Activated T-cell treated with anti-CD3 and anti-CD28 coated beads, Interleukin-2, amount 50 U/mL, for 4 hours (primary cell): Measurements from ENCODE around the gene IARS2. TPM values are rescaled to one million over a fixed set of nuclear protein-coding genes. Genes with fewer than 3 reads are reported as not detected.
"Not testable (repeated sequence)": the region's sequence is repeated elsewhere in the genome, so short reads cannot be mapped to it uniquely, and the experiment has no call there.

Experiments used
- ATAC-seq, 2 donors: fragments of 200-7000 bp; cut with Tn5 transposase; one replicate each; pipeline ENCODE4 v1.10.0; 2021
- DNase-seq: peaks from one replicate; pipeline ENCODE4 v3.0.0-alpha.2; 2020
- H3K27me3 Mint-ChIP-seq: one replicate; pipeline ENCODE4 v1.8.0; 2021; ENCODE audit warnings: low read depth, mixed read lengths
- H3K36me3 Mint-ChIP-seq: one replicate; pipeline ENCODE4 v1.8.0; 2022; ENCODE audit warnings: mixed read lengths; ENCODE audit not compliant: insufficient read depth
- H3K4me1 Mint-ChIP-seq: one replicate; pipeline ENCODE4 v1.8.0; 2021; ENCODE audit warnings: low read depth, mixed read lengths
- H3K4me3 Mint-ChIP-seq: one replicate; pipeline ENCODE4 v1.8.0; 2021; ENCODE audit warnings: mild to moderate bottlenecking, moderate library complexity, mixed read lengths
- H3K9me3 Mint-ChIP-seq: one replicate; pipeline ENCODE4 v1.8.0; 2021; ENCODE audit warnings: mixed read lengths
- total RNA-seq, 3 donors: library from RNA; stranded (reverse); gene quantifications; one replicate each; pipeline ENCODE4 v1.2.1, GENCODE V29; 2021

The IARS2 gene
- total RNA-seq, 3 donors from 2014 or later = 60.6 to 65.7 (median 63.0) TPM

GRCh38 chr1:220089650-220090556, 4.0 kb upstream of the IARS2 start, which contains the start of gene BPNT1:
Gene BPNT1, minus strand, starts transcription at chr1:220089788. Its CDS starts 9,942 bp downstream, at chr1:220079846.
- Mint-ChIP-seq H3K27me3 (no peaks in the 10 kb centered on the region), H3K4me1 (peaks cover 27% of the 10 kb centered on the region), H3K9me3 (no peaks in the 10 kb centered on the region), H3K36me3 (no peaks in the 10 kb centered on the region), H3K4me3 (peak within 1 kb of the TSS; percentile 95)
- peak; percentile 69 to 70 for ATAC-seq
- peak; percentile 97 for DNase-seq

GRCh38 chr1:220092694-220093093, 1.2 kb upstream of the IARS2 start:
- ATAC-seq (no peak), DNase-seq (no peak)
- Mint-ChIP-seq H3K9me3 (no peaks in the 10 kb centered on the region), H3K4me3 (no peak overlapping the region), H3K4me1 (peaks cover 38% of the 10 kb centered on the region), H3K36me3 (peaks cover 7% of the 10 kb centered on the region), H3K27me3 (no peaks in the 10 kb centered on the region)

- Mint-ChIP-seq H3K36me3 (peaks cover 12% of the 10 kb centered on the region), H3K4me1 (peaks cover 42% of the 10 kb centered on the region), H3K4me3 (peak overlapping the region; percentile 24), H3K27me3 (no peaks in the 10 kb centered on the region), H3K9me3 (no peaks in the 10 kb centered on the region)
- ATAC-seq (no peak), DNase-seq (no peak)
Observed at GRCh38 chr1:220093361-220094015, 444 bp upstream of the IARS2 start.

DNA sequence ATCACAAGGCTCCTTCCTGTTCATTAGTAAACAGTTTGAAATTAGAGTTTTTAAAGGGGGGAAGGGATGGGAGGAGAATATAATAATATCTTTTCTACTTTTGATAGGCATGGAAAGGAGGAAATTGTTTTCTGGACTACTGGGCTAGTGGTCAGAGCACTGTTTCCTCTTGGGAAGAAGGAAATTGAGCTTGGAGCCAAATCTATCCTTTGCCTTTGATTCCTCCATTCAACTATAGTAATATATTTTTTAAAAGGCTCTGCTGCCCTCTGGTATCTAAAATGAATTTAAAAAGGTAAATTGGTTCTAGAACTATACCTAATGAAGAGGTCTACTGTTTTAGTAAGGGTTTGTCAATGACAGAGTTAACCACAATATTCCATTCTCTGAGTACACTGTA, 5.9 kb downstream of the IARS2 start:
- peaks cover 26% of the 10 kb centered on the region for H3K36me3 Mint-ChIP-seq
- H3K4me3 Mint-ChIP-seq = no peak overlapping the region
- no peaks in the 10 kb centered on the region for H3K27me3 Mint-ChIP-seq
- no peaks in the 10 kb centered on the region for H3K9me3 Mint-ChIP-seq
- peaks cover 23% of the 10 kb centered on the region for H3K4me1 Mint-ChIP-seq
- ATAC-seq = no peak
- DNase-seq = no peak

GRCh38 chr1:220110473-220110872, 16.5 kb downstream of the IARS2 start:
- peaks cover 33% of the 10 kb centered on the region for H3K36me3 Mint-ChIP-seq
- not testable (repeated sequence) for H3K4me3 Mint-ChIP-seq, H3K9me3 Mint-ChIP-seq, H3K27me3 Mint-ChIP-seq, DNase-seq, H3K4me1 Mint-ChIP-seq, ATAC-seq

GRCh38 chr1:220112600-220112999, 18.7 kb downstream of the IARS2 start:
- H3K36me3 Mint-ChIP-seq = peaks cover 36% of the 10 kb centered on the region
- ATAC-seq, H3K9me3 Mint-ChIP-seq, H3K27me3 Mint-ChIP-seq, DNase-seq, H3K4me3 Mint-ChIP-seq, H3K4me1 Mint-ChIP-seq: not testable (repeated sequence)

DNA sequence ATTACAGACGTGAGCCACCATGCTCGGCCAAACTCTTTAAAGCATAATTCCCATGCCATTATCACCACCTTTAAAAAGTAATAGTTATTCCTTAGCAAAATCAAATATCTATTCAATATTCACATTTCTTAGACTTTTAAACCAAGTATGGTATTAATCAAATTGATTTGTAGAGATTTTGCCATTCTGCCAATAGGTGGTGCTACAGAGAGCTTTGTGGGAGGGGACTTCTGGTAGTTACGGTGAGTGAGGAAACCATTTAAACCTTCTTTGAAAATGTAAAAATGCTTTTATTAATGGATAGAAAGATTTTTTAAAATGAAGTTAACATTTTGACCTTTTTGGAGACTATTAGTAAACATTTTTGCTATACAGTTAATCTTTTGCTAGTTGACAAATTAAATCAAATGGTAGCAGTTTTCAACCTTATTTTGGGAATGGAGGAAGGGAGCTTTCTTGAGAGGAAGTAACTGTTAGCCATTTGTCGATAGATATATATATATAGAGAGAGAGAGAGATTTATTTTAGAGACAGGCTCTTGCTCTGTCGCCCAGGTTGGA, 19.3 kb downstream of the IARS2 start:
- no peaks in the 10 kb centered on the region for H3K9me3 Mint-ChIP-seq
- peak overlapping the region; percentile 33 for H3K4me3 Mint-ChIP-seq
- peaks cover 34% of the 10 kb centered on the region for H3K36me3 Mint-ChIP-seq

DNA sequence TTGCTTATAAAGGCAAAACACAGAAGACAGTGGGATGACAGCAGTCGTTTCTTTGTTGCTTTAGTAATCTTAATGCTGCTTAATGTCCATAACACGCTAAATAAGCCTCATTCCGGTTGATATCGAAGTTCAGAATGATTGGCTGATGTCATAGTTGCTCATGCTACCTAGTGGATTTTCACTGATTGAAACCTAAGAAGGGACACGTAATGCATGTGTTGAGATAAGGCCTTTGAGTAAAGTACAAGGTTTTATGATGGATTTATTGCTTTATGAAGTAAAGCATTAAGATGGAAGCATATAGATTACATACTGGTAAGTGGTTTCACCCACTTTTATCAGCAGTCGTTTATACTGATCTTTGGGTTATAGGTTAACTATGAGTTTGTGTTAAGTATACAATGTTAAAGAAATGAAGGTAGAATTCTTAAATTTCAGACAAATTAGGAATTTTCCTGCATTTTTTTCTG, 25.1 kb downstream of the IARS2 start:
- no peak for DNase-seq
- no peaks in the 10 kb centered on the region for H3K9me3 Mint-ChIP-seq
- ATAC-seq = no peak
- H3K36me3 Mint-ChIP-seq = peaks cover 25% of the 10 kb centered on the region
- H3K4me1 Mint-ChIP-seq = peaks cover 7% of the 10 kb centered on the region
- H3K4me3 Mint-ChIP-seq = no peak overlapping the region
- H3K27me3 Mint-ChIP-seq = no peaks in the 10 kb centered on the region

More for the DNA sequence above, 19.3 kb downstream of the IARS2 start:
- no peaks in the 10 kb centered on the region for H3K27me3 Mint-ChIP-seq
- peak in 1 of 2 donors; percentile 57 for ATAC-seq
- H3K4me1 Mint-ChIP-seq = peaks cover 5% of the 10 kb centered on the region
- DNase-seq = no peak

- no peak for ATAC-seq
- Mint-ChIP-seq H3K36me3 (peaks cover 17% of the 10 kb centered on the region), H3K4me3 (no peak overlapping the region), H3K4me1 (peaks cover 7% of the 10 kb centered on the region), H3K9me3 (no peaks in the 10 kb centered on the region), H3K27me3 (no peaks in the 10 kb centered on the region)
- no peak for DNase-seq
Observed at GRCh38 chr1:220121791-220122530, 28.0 kb downstream of the IARS2 start.

DNA sequence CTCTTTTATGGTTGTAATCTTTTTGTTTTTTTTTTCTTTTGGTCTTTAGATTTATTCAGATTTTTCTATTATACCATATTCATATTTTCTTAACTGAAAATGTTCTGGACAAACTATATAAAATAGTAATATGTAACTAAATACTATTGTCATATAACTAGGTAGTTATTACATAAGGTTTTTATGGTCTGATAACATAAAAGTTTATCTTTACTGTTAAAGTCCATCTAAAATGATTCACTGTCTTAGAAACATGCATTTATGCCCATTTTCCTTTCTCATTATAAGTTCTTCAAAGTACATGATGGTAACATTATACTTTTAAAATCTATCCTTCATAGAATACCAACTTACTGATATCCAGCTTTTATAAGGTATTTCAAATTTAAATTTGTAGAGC, 29.1 kb downstream of the IARS2 start:
- no peaks in the 10 kb centered on the region for H3K9me3 Mint-ChIP-seq
- H3K4me3 Mint-ChIP-seq = no peak overlapping the region
- ATAC-seq = no peak
- H3K4me1 Mint-ChIP-seq = peaks cover 7% of the 10 kb centered on the region
- no peaks in the 10 kb centered on the region for H3K27me3 Mint-ChIP-seq
- H3K36me3 Mint-ChIP-seq = peaks cover 16% of the 10 kb centered on the region
- no peak for DNase-seq

DNA sequence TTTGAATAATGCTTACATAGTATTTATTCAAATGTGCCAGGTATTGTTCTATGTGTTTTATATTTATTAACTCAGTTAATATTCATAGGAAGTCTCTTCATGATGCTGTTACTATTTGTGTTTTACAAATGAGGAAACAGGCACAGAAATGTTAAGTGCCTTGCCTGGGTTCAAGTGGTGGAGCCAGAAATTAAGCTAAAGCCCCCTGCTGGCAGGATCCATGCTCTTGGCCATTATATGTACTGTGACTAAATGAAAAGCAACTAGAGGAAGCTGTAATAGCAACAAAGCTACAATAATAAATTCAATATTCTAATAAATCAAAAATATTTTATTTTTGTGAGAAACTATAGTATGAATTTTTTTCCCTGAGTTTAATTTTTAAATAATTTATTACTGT, 30.0 kb downstream of the IARS2 start:
- Mint-ChIP-seq H3K36me3 (peaks cover 20% of the 10 kb centered on the region), H3K9me3 (no peaks in the 10 kb centered on the region), H3K4me1 (peaks cover 7% of the 10 kb centered on the region), H3K27me3 (no peaks in the 10 kb centered on the region), H3K4me3 (no peak overlapping the region)
- ATAC-seq = no peak
- no peak for DNase-seq

DNA sequence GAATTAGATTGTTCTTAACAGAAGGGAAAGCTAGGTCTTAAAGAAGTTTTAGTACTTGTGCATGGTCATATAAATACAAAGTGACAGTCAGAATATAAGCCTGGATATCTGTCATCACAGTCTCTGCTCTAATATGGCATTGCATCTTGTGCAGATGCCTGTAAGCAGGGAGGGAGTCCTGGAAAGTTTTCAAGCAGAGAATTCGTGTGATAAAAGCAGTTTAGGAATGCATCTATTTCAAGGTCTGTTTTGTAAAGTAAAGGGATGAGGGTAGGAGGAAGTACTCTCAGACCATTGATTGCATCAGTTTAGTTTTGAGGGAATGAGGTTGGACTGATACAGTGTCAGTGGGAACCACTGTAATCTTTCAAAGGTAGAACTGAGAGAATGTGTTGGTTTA, 30.6 kb downstream of the IARS2 start:
- ATAC-seq (no peak), DNase-seq (no peak)
- Mint-ChIP-seq H3K36me3 (peaks cover 25% of the 10 kb centered on the region), H3K9me3 (peaks cover 3% of the 10 kb centered on the region), H3K4me1 (peaks cover 7% of the 10 kb centered on the region), H3K4me3 (no peak overlapping the region), H3K27me3 (no peaks in the 10 kb centered on the region)

GRCh38 chr1:220127076-220127475, 33.1 kb downstream of the IARS2 start:
- Mint-ChIP-seq H3K9me3 (peaks cover 5% of the 10 kb centered on the region), H3K4me1 (peaks cover 7% of the 10 kb centered on the region), H3K4me3 (no peak overlapping the region), H3K27me3 (no peaks in the 10 kb centered on the region), H3K36me3 (peaks cover 35% of the 10 kb centered on the region)
- no peak for ATAC-seq
- DNase-seq = no peak
